Astrocyte (in vitro differentiated cells and primary cell): ENCODE data around the gene BCAN. TPM values are rescaled to one million over a fixed set of nuclear protein-coding genes. Genes with fewer than 3 reads are reported as not detected.
"Not testable (repeated sequence)": the region's sequence is repeated elsewhere in the genome, so short reads cannot be mapped to it uniquely, and the experiment has no call there.

Source experiments
- DNase-seq: peaks from one replicate; pipeline ENCODE4 v3.0.0-alpha.2; 2010; ENCODE audit warnings: low read depth
- FAIRE-seq: peaks from 2 replicates; lab custom pipeline; 2011; peaks lifted over from hg19 to GRCh38; lab: Jason Lieb, UNC
- H2AFZ ChIP-seq: 2 replicates; pipeline ENCODE4 v1.6.0; 2012; ENCODE audit warnings: low read depth, low read length, inconsistent platforms
- H3K27ac ChIP-seq: 2 replicates; pipeline ENCODE4 v1.5.1; 2011; ENCODE audit warnings: low read depth, low read length, inconsistent platforms
- H3K27me3 ChIP-seq: 2 replicates; pipeline ENCODE4 v1.6.0; 2011; ENCODE audit warnings: low read length, inconsistent platforms; ENCODE audit not compliant: insufficient read depth
- H3K36me3 ChIP-seq: 2 replicates; pipeline ENCODE4 v1.5.1; 2011; ENCODE audit warnings: low read length, inconsistent platforms; ENCODE audit not compliant: insufficient read depth
- H3K4me1 ChIP-seq: 2 replicates; pipeline ENCODE4 v1.5.1; 2011; ENCODE audit warnings: low read length, inconsistent platforms; ENCODE audit not compliant: insufficient read depth
- H3K4me2 ChIP-seq: 2 replicates; pipeline ENCODE4 v1.6.0; 2012; ENCODE audit warnings: low read length, inconsistent platforms
- H3K4me3 ChIP-seq: 2 replicates; pipeline ENCODE4 v1.5.1; 2011; ENCODE audit warnings: low read depth, mild to moderate bottlenecking, low read length, inconsistent platforms; ENCODE audit not compliant: insufficient read depth
- H3K79me2 ChIP-seq: 2 replicates; pipeline ENCODE4 v1.6.0; 2012; ENCODE audit warnings: mild to moderate bottlenecking, low read length, inconsistent platforms; ENCODE audit not compliant: insufficient read depth
- H3K9ac ChIP-seq: 2 replicates; pipeline ENCODE4 v1.6.0; 2012; ENCODE audit warnings: mild to moderate bottlenecking, low read length, inconsistent platforms
- H3K9me3 ChIP-seq: 2 replicates; pipeline ENCODE4 v1.5.1; 2012; ENCODE audit warnings: low read depth, mild to moderate bottlenecking, low read length, inconsistent platforms; ENCODE audit not compliant: insufficient read depth
- H4K20me1 ChIP-seq: 2 replicates; pipeline ENCODE4 v1.6.0; 2012; ENCODE audit warnings: low read length, inconsistent platforms; ENCODE audit not compliant: insufficient read depth
- H3K27ac Mint-ChIP-seq: one replicate; pipeline ENCODE4 v1.8.0; 2021; ENCODE audit warnings: mild to moderate bottlenecking, mixed read lengths; ENCODE audit not compliant: unreplicated experiment
- H3K27me3 Mint-ChIP-seq: one replicate; pipeline ENCODE4 v1.8.0; 2021; ENCODE audit warnings: low read depth, mixed read lengths; ENCODE audit not compliant: unreplicated experiment
- H3K36me3 Mint-ChIP-seq: one replicate; pipeline ENCODE4 v1.8.0; 2021; ENCODE audit warnings: low read depth, mixed read lengths; ENCODE audit not compliant: unreplicated experiment
- H3K4me1 Mint-ChIP-seq: one replicate; pipeline ENCODE4 v1.8.0; 2021; ENCODE audit warnings: low read depth, mixed read lengths; ENCODE audit not compliant: unreplicated experiment
- H3K4me3 Mint-ChIP-seq: one replicate; pipeline ENCODE4 v1.8.0; 2021; ENCODE audit warnings: mild to moderate bottlenecking, moderate library complexity, mixed read lengths; ENCODE audit not compliant: unreplicated experiment
- H3K9me3 Mint-ChIP-seq: one replicate; pipeline ENCODE4 v1.8.0; 2021; ENCODE audit warnings: mild to moderate bottlenecking, mixed read lengths; ENCODE audit not compliant: unreplicated experiment
- EZH2 ChIP-seq: IDR thresholded peaks from 2 replicates; pipeline ENCODE4 v1.6.1; 2012; ENCODE audit warnings: mild to moderate bottlenecking, low read length, inconsistent platforms; ENCODE audit not compliant: insufficient read depth
- total RNA-seq: library from RNA; stranded (reverse); gene quantifications from 2 replicates; pipeline ENCODE4 v1.2.1, GENCODE V29; 2021
- TF ChIP-seq, protein P1 (sequence below): IDR thresholded peaks from 2 replicates; pipeline ENCODE4 v1.5.1; 2011; ENCODE audit warnings: low read depth, mild to moderate bottlenecking, inconsistent platforms, low read length, moderate library complexity; ENCODE audit not compliant: insufficient read depth

BCAN gene
- total RNA-seq, 1 donor from 2014 or later = 0.41 TPM

DNA sequence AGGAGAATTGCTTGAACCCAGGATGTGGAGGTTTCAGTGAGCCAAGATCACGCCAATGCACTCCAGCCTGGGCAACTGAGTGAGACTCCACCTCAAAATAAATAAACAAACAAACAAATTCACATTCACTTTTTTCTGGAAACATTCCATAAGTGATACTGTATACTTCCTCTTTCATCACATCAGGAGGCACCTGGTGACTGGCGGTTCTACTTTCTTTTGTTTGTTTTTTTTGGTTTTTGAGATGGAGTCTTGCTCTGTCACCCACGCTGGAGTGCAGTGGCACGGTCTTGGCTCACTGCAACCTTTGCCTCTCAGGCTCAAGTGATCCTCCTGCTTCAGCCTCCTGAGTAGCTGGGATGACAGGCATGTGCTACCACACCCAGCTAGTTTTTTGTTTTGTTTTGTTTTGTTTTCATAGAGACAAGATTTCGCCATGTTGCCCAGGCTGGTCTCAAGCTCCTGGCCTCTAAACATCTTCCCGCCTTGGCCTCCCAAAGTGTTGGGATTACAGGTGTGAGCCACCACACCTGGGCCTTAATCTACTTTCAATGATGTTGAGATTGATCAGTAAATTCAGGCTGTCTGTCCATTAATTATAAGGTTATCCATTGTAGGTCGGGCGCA lies 12.0 kb upstream of the BCAN start:
- TF ChIP-seq, protein P1, sequence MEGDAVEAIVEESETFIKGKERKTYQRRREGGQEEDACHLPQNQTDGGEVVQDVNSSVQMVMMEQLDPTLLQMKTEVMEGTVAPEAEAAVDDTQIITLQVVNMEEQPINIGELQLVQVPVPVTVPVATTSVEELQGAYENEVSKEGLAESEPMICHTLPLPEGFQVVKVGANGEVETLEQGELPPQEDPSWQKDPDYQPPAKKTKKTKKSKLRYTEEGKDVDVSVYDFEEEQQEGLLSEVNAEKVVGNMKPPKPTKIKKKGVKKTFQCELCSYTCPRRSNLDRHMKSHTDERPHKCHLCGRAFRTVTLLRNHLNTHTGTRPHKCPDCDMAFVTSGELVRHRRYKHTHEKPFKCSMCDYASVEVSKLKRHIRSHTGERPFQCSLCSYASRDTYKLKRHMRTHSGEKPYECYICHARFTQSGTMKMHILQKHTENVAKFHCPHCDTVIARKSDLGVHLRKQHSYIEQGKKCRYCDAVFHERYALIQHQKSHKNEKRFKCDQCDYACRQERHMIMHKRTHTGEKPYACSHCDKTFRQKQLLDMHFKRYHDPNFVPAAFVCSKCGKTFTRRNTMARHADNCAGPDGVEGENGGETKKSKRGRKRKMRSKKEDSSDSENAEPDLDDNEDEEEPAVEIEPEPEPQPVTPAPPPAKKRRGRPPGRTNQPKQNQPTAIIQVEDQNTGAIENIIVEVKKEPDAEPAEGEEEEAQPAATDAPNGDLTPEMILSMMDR = no peak
- no peak for TF ChIP-seq EZH2
- Mint-ChIP-seq H3K36me3 (no peaks in the 10 kb centered on the region), H3K4me1 (peaks cover 3% of the 10 kb centered on the region), H3K27me3 (peaks cover 58% of the 10 kb centered on the region), H3K9me3 (no peaks in the 10 kb centered on the region), H3K4me3 (no peak overlapping the region), H3K27ac (no peak overlapping the region)
- Histone ChIP-seq H3K9ac (no peak overlapping the region), H3K79me2 (no peaks in the 10 kb centered on the region), H3K4me3 (no peak overlapping the region), H3K36me3 (no peaks in the 10 kb centered on the region), H2AFZ (no peak overlapping the region), H4K20me1 (no peaks in the 10 kb centered on the region), H3K27me3 (peaks cover 48% of the 10 kb centered on the region), H3K4me2 (no peak overlapping the region), H3K9me3 (no peaks in the 10 kb centered on the region), H3K4me1 (peaks cover 6% of the 10 kb centered on the region), H3K27ac (no peak overlapping the region)
- no peak for DNase-seq
- FAIRE-seq = no peak

DNA sequence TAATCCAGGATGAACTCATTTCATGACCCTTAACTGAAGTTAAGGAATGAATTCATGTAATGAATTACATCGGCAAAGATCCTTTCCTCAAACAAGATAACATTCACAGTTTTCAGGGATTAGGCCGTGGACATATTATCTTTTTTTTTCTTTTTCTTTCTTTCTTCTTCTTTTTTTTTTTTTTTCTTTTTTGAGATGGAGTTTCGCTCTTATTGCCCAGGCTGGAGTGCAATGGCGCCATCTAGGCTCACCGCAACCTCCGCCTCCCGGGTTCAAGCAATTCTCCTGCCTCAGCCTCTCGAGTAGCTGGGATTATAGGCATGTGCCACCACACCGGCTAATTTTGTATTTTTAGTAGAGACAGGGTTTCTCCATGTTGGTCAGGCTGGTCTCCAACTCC lies 10.8 kb upstream of the BCAN start:
- not testable (repeated sequence) for H3K4me2 ChIP-seq, H3K36me3 ChIP-seq, H3K36me3 Mint-ChIP-seq, H3K9ac ChIP-seq, H3K79me2 ChIP-seq, H3K4me3 Mint-ChIP-seq, DNase-seq, H3K4me3 ChIP-seq, H3K4me1 ChIP-seq, H4K20me1 ChIP-seq, H3K27ac ChIP-seq, FAIRE-seq, H3K9me3 ChIP-seq, H3K9me3 Mint-ChIP-seq, H3K27ac Mint-ChIP-seq, H3K4me1 Mint-ChIP-seq, H2AFZ ChIP-seq
- peaks cover 47% of the 10 kb centered on the region for H3K27me3 ChIP-seq
- H3K27me3 Mint-ChIP-seq = peaks cover 58% of the 10 kb centered on the region

DNA sequence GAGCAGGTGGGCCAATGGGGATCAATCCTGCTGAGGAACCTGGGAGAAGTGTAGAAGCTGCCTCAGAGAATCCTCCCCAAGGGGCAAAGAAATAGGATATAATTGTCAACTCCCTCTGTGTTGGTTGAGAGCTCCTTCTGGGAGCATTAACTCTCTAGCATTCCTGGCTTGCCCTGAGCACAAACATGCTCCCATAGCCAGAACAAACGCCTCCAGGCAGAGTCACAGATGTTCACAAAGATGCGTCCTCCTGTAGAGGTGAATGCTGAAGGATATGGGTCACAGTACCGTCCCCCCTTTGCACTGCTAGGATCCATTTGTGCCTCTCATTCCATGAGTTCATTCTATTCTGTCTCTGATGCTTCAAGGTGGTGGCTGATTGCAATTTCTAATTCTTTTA lies 9.6 kb upstream of the BCAN start:
- Mint-ChIP-seq H3K9me3 (no peaks in the 10 kb centered on the region), H3K27me3 (peaks cover 62% of the 10 kb centered on the region), H3K4me1 (no peaks in the 10 kb centered on the region), H3K36me3 (no peaks in the 10 kb centered on the region), H3K27ac (no peak overlapping the region), H3K4me3 (no peak overlapping the region)
- H4K20me1 ChIP-seq = no peaks in the 10 kb centered on the region
- H3K9me3 ChIP-seq = no peaks in the 10 kb centered on the region
- FAIRE-seq (no peak), DNase-seq (no peak)
- TF ChIP-seq, protein P1 = no peak
- TF ChIP-seq EZH2 = no peak
- no peaks in the 10 kb centered on the region for H3K79me2 ChIP-seq
- peaks cover 48% of the 10 kb centered on the region for H3K27me3 ChIP-seq
- no peaks in the 10 kb centered on the region for H3K4me1 ChIP-seq
- H3K4me3 ChIP-seq = no peak overlapping the region
- H3K27ac ChIP-seq = no peak overlapping the region
- H3K36me3 ChIP-seq = no peaks in the 10 kb centered on the region
- H3K9ac ChIP-seq = no peak overlapping the region
- H3K4me2 ChIP-seq = no peak overlapping the region
- H2AFZ ChIP-seq = no peak overlapping the region
